HCT116 (cell line): ENCODE measurements around the gene CCDC89. TPM values are rescaled to one million over a fixed set of nuclear protein-coding genes. Genes with fewer than 3 reads are reported as not detected.

Source experiments
- ATAC-seq: fragments of 200-7000 bp; cut with Tn5 transposase; 2 replicates; pipeline ENCODE4 v1.9.1; 2020; ENCODE audit warnings: mild to moderate bottlenecking, moderate library complexity
- BruUV-seq: library from RNA; stranded (reverse); fragments of 400-500 nt; replicated peaks from 2 replicates; lab custom pipeline; 2021; lab: Mats Ljungman, UMichigan
- CTCF ChIA-PET: fragments of 300-600 bp; sonication (Branson Sonifier 250); formaldehyde crosslinking; loops from one replicate; lab custom pipeline; 2021; ENCODE audit warnings: antibody characterized with exemption; lab: Charles Lee
- POLR2A ChIA-PET: fragments of 300-600, 350-600 bp; sonication (Branson Sonifier 250); formaldehyde crosslinking; loops from one replicate; lab custom pipeline; 2021; ENCODE audit warnings: antibody characterized with exemption; lab: Charles Lee
- RAD21 ChIA-PET, 2 experiments: fragments of 300-600 bp; sonication (Branson Sonifier 250); formaldehyde crosslinking; loops; one replicate each; lab custom pipeline; 2023; ENCODE audit warnings: low total read pairs in 2 of 2; ENCODE audit not compliant: uncharacterized antibody in 2 of 2, unreplicated experiment in 2 of 2, low non-redundant PET in 1 of 2; lab: Charles Lee
- DNase-seq: peaks from one replicate; pipeline ENCODE4 v3.0.0-alpha.2; 2010; ENCODE audit warnings: low read depth, low spot score
- H2AFZ ChIP-seq: fragments of 200-600 bp; shearing (Covaris generic), sonication (generic); 2 replicates; pipeline ENCODE4 v1.6.1; 2017; ENCODE audit warnings: low read depth, mixed run types, mixed read lengths, antibody characterized with exemption, low read length; ENCODE audit not compliant: poor library complexity, severe bottlenecking
- H3K27ac ChIP-seq: 2 replicates; pipeline ENCODE4 v1.5.1; 2012; ENCODE audit warnings: low read depth, low read length
- H3K27me3 ChIP-seq: fragments of 200-600 bp; sonication (generic); 2 replicates; pipeline ENCODE4 v1.6.1; 2016; ENCODE audit warnings: mixed run types, low read length, mixed read lengths; ENCODE audit not compliant: insufficient read depth
- H3K36me3 ChIP-seq, 2 experiments: fragments of 200-500 bp in 1 of 2; fragments of 200-600 bp in 1 of 2; sonication (Bioruptor generic) in 1 of 2; sonication (generic) in 1 of 2; 2 replicates each; pipeline versions ENCODE4 v1.5.1 to v1.6.1; 2014 to 2016; ENCODE audit warnings: low read length in 2 of 2, inconsistent platforms in 1 of 2, mixed read lengths in 1 of 2, mixed run types in 1 of 2; ENCODE audit not compliant: insufficient read depth in 2 of 2, control insufficient read depth in 1 of 2
- H3K4me1 ChIP-seq, 2 experiments: fragments of 200-600 bp in 1 of 2; sonication (generic) in 1 of 2; 2 replicates each; pipeline versions ENCODE4 v1.5.1 to v1.6.1; 2012 to 2017; ENCODE audit warnings: low read length in 2 of 2, inconsistent platforms in 1 of 2, mild to moderate bottlenecking in 1 of 2, mixed read lengths in 1 of 2, mixed run types in 1 of 2, moderate library complexity in 1 of 2; ENCODE audit not compliant: insufficient read depth in 2 of 2, control insufficient read depth in 1 of 2
- H3K4me2 ChIP-seq: fragments of 200-600 bp; sonication (generic); 2 replicates; pipeline ENCODE4 v1.6.1; 2017; ENCODE audit warnings: mixed run types, low read length, mixed read lengths
- H3K4me3 ChIP-seq, 2 experiments: fragments of 200-600 bp in 1 of 2; sonication (generic) in 1 of 2; replicated peaks in 1 of 2; 2 replicates each; pipeline ENCODE4 v1.5.1; 2011 to 2016; ENCODE audit warnings: low read length in 2 of 2, control low read depth in 1 of 2, low read depth in 1 of 2, mild to moderate bottlenecking in 1 of 2, mixed read lengths in 1 of 2, mixed run types in 1 of 2
- H3K79me2 ChIP-seq: fragments of 200-600 bp; sonication (generic); 2 replicates; pipeline ENCODE4 v1.6.1; 2017; ENCODE audit warnings: mild to moderate bottlenecking, mixed run types, low read length, moderate library complexity, mixed read lengths; ENCODE audit not compliant: insufficient read depth
- H3K9ac ChIP-seq: fragments of 200-600 bp; sonication (generic); 2 replicates; pipeline ENCODE4 v1.6.1; 2016; ENCODE audit warnings: low read length, mixed read lengths
- H3K9me2 ChIP-seq: fragments of 200-600 bp; sonication (generic), shearing (Covaris generic); 2 replicates; pipeline ENCODE4 v1.6.1; 2017; ENCODE audit warnings: mixed run types, mild to moderate bottlenecking, moderate library complexity; ENCODE audit not compliant: insufficient read depth
- H3K9me3 ChIP-seq, 2 experiments: fragments of 200-500 bp in 1 of 2; fragments of 200-600 bp in 1 of 2; sonication (Bioruptor generic) in 1 of 2; sonication (generic) in 1 of 2; 2 replicates each; pipeline ENCODE4 v1.6.1; 2014 to 2017; ENCODE audit warnings: low read length in 2 of 2, mixed read lengths in 2 of 2, inconsistent platforms in 1 of 2, low read depth in 1 of 2, mild to moderate bottlenecking in 1 of 2, mixed run types in 1 of 2, moderate library complexity in 1 of 2; ENCODE audit not compliant: control insufficient read depth in 1 of 2, insufficient read depth in 1 of 2
- H4K20me1 ChIP-seq: fragments of 200-600 bp; sonication (generic), shearing (Covaris generic); 2 replicates; pipeline ENCODE4 v1.6.1; 2017; ENCODE audit warnings: mixed run types, mild to moderate bottlenecking, moderate library complexity; ENCODE audit not compliant: insufficient read depth
- ATF3 ChIP-seq: IDR thresholded peaks from 2 replicates; pipeline ENCODE4 v1.6.1; 2012
- CBX3 ChIP-seq: IDR thresholded peaks from 2 replicates; pipeline ENCODE4 v1.6.1; 2012; ENCODE audit warnings: low read depth
- CEBPB ChIP-seq: IDR thresholded peaks from 2 replicates; pipeline ENCODE4 v1.6.1; 2012; ENCODE audit warnings: low read depth
- EGR1 ChIP-seq: IDR thresholded peaks from 2 replicates; pipeline ENCODE4 v1.6.1; 2012; ENCODE audit warnings: low read depth
- ELF1 ChIP-seq: IDR thresholded peaks from 2 replicates; pipeline ENCODE4 v1.6.1; 2012; ENCODE audit warnings: low read depth, borderline replicate concordance
- EZH2 ChIP-seq: fragments of 200-600 bp; sonication (generic); IDR thresholded peaks from 2 replicates; pipeline ENCODE4 v1.6.1; 2017; ENCODE audit warnings: antibody characterized with exemption, mixed run types
- FOSL1 ChIP-seq: IDR thresholded peaks from 2 replicates; pipeline ENCODE4 v1.6.1; 2012; ENCODE audit warnings: low read depth
- RAD21 ChIP-seq: IDR thresholded peaks from 2 replicates; pipeline ENCODE4 v1.6.1; 2012; ENCODE audit warnings: low read depth, mild to moderate bottlenecking
- SIN3A ChIP-seq: IDR thresholded peaks from 2 replicates; pipeline ENCODE4 v1.6.1; 2012; ENCODE audit warnings: low read depth
- SP1 ChIP-seq: IDR thresholded peaks from 2 replicates; pipeline ENCODE4 v1.6.1; 2012; ENCODE audit warnings: low read depth
- SRF ChIP-seq: IDR thresholded peaks from 2 replicates; pipeline ENCODE4 v1.6.1; 2012; ENCODE audit warnings: low read depth
- TCF7L2 ChIP-seq: IDR thresholded peaks from 2 replicates; pipeline ENCODE4 v1.7.0; 2011; ENCODE audit warnings: borderline replicate concordance, inconsistent platforms; ENCODE audit not compliant: insufficient read depth, insufficient read length; ENCODE audit errors: extremely low read depth
- YY1 ChIP-seq: IDR thresholded peaks from 2 replicates; pipeline ENCODE4 v1.6.1; 2011; ENCODE audit warnings: low read length, low read depth, moderate library complexity, mild to moderate bottlenecking; ENCODE audit not compliant: insufficient replicate concordance; ENCODE audit errors: extremely low read depth
- ZFX ChIP-seq: fragments of 450-650 bp; IDR thresholded peaks from 2 replicates; pipeline ENCODE4 v1.6.1; 2017
- intact Hi-C: fragments of 100-400 bp; cut with micrococcal nuclease; formaldehyde crosslinking; loops from 2 replicates; pipeline ENCODE4 v1.10.0; 2022
- total RNA-seq: library from RNA; stranded (reverse); gene quantifications from one replicate; pipeline ENCODE4 v1.2.1, GENCODE V29; 2021; ENCODE audit not compliant: unreplicated experiment
- TF ChIP-seq, protein P1 (sequence below): IDR thresholded peaks from 2 replicates; pipeline ENCODE4 v1.6.1; 2012
- TF ChIP-seq, protein P2 (sequence below), 3 experiments: fragments of 200-600 bp in 1 of 3; sonication (generic) in 1 of 3; IDR thresholded peaks in 2 of 3; conservative IDR thresholded peaks in 1 of 3; 2 replicates each; pipeline ENCODE4 v1.5.1; 2012 to 2017; ENCODE audit warnings: low read depth in 2 of 3, low read length in 2 of 3, antibody characterized with exemption in 1 of 3, borderline replicate concordance in 1 of 3, control low read depth in 1 of 3, mild to moderate bottlenecking in 1 of 3, mixed read lengths in 1 of 3, mixed run types in 1 of 3, moderate library complexity in 1 of 3; ENCODE audit not compliant: insufficient read depth in 1 of 3

Gene CCDC89
- total RNA-seq, 1 experiment from 2014 or later, result 0.22 TPM

- TF ChIP-seq, protein P1, sequence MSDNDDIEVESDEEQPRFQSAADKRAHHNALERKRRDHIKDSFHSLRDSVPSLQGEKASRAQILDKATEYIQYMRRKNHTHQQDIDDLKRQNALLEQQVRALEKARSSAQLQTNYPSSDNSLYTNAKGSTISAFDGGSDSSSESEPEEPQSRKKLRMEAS, result no peak
- TF ChIP-seq TCF7L2, result no peak
- no peak for TF ChIP-seq YY1
- TF ChIP-seq ATF3, result no peak
- no peak for TF ChIP-seq SP1
Measured at GRCh38 chr11:85695546-85695945, 9.6 kb upstream of the CCDC89 start (continued).

GRCh38 chr11:85694385-85694980, 8.5 kb upstream of the CCDC89 start:
- H3K27ac ChIP-seq, result no peak overlapping the region
- H3K27me3 ChIP-seq, result no peaks in the 10 kb centered on the region
- ChIA-PET CTCF (interaction anchor here (1.0 to 1.5 kb wide), 4 partner anchors 9 to 160 kb away, joined by 3 to 6 read pairs (median 4); partner anchors contain the start of gene CCDC83), POLR2A (no interaction called here)
- no peaks in the 10 kb centered on the region for H4K20me1 ChIP-seq
- intact Hi-C loops, result loop anchor here (10.0 kb wide), 1 partner anchor 130 kb away; no protein-coding TSS in a partner anchor
- H3K9me2 ChIP-seq, result no peaks in the 10 kb centered on the region
- no peak overlapping the region for H3K4me3 ChIP-seq
- no peak overlapping the region for H2AFZ ChIP-seq
- peaks cover 0 to 4% of the 10 kb centered on the region in 2 experiments; a peak in 1 of 4 replicates for H3K4me1 ChIP-seq
- H3K9ac ChIP-seq, result no peak overlapping the region
- H3K4me2 ChIP-seq, result no peak overlapping the region
- no TSS peak for BruUV-seq
- DNase-seq, result peak; percentile 18
- TF ChIP-seq EZH2 (no peak), RAD21 (peak; percentile 91), SRF (peak; percentile 87), FOSL1 (no peak), YY1 (no peak), ELF1 (no peak), EGR1 (no peak), SIN3A (no peak), CBX3 (no peak), TCF7L2 (no peak), ZFX (no peak), CEBPB (no peak)
- TF ChIP-seq, protein P2, sequence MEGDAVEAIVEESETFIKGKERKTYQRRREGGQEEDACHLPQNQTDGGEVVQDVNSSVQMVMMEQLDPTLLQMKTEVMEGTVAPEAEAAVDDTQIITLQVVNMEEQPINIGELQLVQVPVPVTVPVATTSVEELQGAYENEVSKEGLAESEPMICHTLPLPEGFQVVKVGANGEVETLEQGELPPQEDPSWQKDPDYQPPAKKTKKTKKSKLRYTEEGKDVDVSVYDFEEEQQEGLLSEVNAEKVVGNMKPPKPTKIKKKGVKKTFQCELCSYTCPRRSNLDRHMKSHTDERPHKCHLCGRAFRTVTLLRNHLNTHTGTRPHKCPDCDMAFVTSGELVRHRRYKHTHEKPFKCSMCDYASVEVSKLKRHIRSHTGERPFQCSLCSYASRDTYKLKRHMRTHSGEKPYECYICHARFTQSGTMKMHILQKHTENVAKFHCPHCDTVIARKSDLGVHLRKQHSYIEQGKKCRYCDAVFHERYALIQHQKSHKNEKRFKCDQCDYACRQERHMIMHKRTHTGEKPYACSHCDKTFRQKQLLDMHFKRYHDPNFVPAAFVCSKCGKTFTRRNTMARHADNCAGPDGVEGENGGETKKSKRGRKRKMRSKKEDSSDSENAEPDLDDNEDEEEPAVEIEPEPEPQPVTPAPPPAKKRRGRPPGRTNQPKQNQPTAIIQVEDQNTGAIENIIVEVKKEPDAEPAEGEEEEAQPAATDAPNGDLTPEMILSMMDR (IDR thresholded peaks at IDR 0.05 in 2 of 3, conservative IDR thresholded peaks at IDR 0.05 in 1 of 3; ENCODE audit: borderline replicate concordance in 1 of 3, insufficient read depth in 1 of 3, low read depth in 2 of 3, low read length in 2 of 3), result peak; percentile 42 to 70 (median 63); a peak in 5 of 6 replicates
- TF ChIP-seq, all 23 proteins: peak for 3
- Histone ChIP-seq H3K36me3 (no peaks in the 10 kb centered on the region), H3K9me3 (no peaks in the 10 kb centered on the region), H3K79me2 (no peaks in the 10 kb centered on the region)
- ATAC-seq, result peak; percentile 75
- RAD21 ChIA-PET, result interaction anchor here in 1 of 2 experiments (0.7 kb wide), 1 partner anchor 11 kb away, joined by 3 read pairs; no protein-coding TSS in a partner anchor
